Thyroid gland (tissue), 4 donors: ENCODE data around the gene CCDC184. TPM values are rescaled to one million over a fixed set of nuclear protein-coding genes. Genes with fewer than 3 reads are reported as not detected.

ENCODE experiments used
- DNase-seq, 2 donors: peaks; one replicate each; pipeline ENCODE4 v3.0.0-alpha.2; 2019
- H3K27ac ChIP-seq, 3 donors: fragments of 200-600 bp; sonication (generic); 1 replicate in 2 of 3; 2 replicates in 1 of 3; pipeline ENCODE4 v1.5.1; 2016 to 2019; ENCODE audit warnings: mild to moderate bottlenecking in 1 of 3, moderate library complexity in 1 of 3
- H3K27me3 ChIP-seq: fragments of 200-600 bp; sonication (generic); one replicate; pipeline ENCODE4 v1.5.1; 2019
- H3K36me3 ChIP-seq, 2 donors: fragments of 200-600 bp; sonication (generic); one replicate each; pipeline ENCODE4 v1.5.1; 2016 to 2019
- H3K4me1 ChIP-seq, 2 donors: fragments of 200-600 bp; sonication (generic); one replicate each; pipeline ENCODE4 v1.5.1; 2017 to 2019
- H3K4me3 ChIP-seq, 3 donors: fragments of 200-600 bp; sonication (generic); replicated peaks in 1 of 3; 1 replicate in 2 of 3; 2 replicates in 1 of 3; pipeline ENCODE4 v1.5.1; 2016; ENCODE audit warnings: mild to moderate bottlenecking in 1 of 3
- H3K9me3 ChIP-seq: fragments of 200-600 bp; sonication (generic); one replicate; pipeline ENCODE4 v1.5.1; 2017
- CTCF ChIP-seq, 6 experiments: fragments of 200-600 bp in 3 of 6; fragments of 450-650 bp in 3 of 6; sonication (generic) in 3 of 6; IDR thresholded peaks; one replicate each; pipeline ENCODE4 v1.5.1; 2016 to 2019; ENCODE audit warnings: antibody characterized with exemption in 6 of 6, mild to moderate bottlenecking in 2 of 6, inconsistent platforms in 1 of 6, moderate library complexity in 1 of 6
- POLR2A ChIP-seq, 2 donors: fragments of 450-650 bp; IDR thresholded peaks; one replicate each; pipeline ENCODE4 v1.6.1; 2017; ENCODE audit warnings: antibody characterized with exemption in 2 of 2, mild to moderate bottlenecking in 2 of 2, moderate library complexity in 1 of 2
- WGBS, 2 donors: methylation state at CpG; one replicate each; pipeline ENCODE4 v1.1.5; 2017; 5-methylcytosine and 5-hydroxymethylcytosine counted together
- intact Hi-C: fragments of 100-400 bp; cut with DNase I; formaldehyde crosslinking; loops from one replicate; pipeline ENCODE4 v1.15.1; 2023
- total RNA-seq, 4 donors: library from RNA; depleted of rRNA; stranded (reverse); fragments of >200 nt; gene quantifications; one replicate each; pipeline ENCODE4 v1.2.3, GENCODE V29; 2016

CCDC184 gene
- total RNA-seq, 4 donors from 2014 or later = 0.44 to 0.54 TPM; not detected in 2

GRCh38 chr12:48197971-48198671, 14.7 kb downstream of the CCDC184 start:
- peak; percentile 97 to 98 for DNase-seq
- Histone ChIP-seq H3K27me3 (no peaks in the 10 kb centered on the region), H3K9me3 (no peaks in the 10 kb centered on the region), H3K4me1 (peaks cover 11 to 26% of the 10 kb centered on the region in 2 donors), H3K4me3 (peak overlapping the region; percentile 58 to 85 (median 77)), H3K27ac (peak overlapping the region; percentile 94 to 99 (median 96)), H3K36me3 (no peaks in the 10 kb centered on the region)
- TF ChIP-seq CTCF (IDR thresholded peaks at IDR 0.05) = peak in 1 of 6 experiments; percentile 5
- TF ChIP-seq POLR2A (IDR thresholded peaks at IDR 0.05) = peak; percentile 42 to 98
- intact Hi-C loops = no loop called here
- 2% methylated on average over 25 to 30 of the region's 39 CpGs for WGBS, 2 donors

GRCh38 chr12:48198672-48198971, 15.2 kb downstream of the CCDC184 start:
- H3K27ac ChIP-seq = peak overlapping the region; percentile 94 to 99 (median 96)
- no peaks in the 10 kb centered on the region for H3K27me3 ChIP-seq
- peak; percentile 27 to 39 for DNase-seq
- 25 to 30% methylated on average over 14 to 24 of the region's 26 CpGs for WGBS, 2 donors
- no peaks in the 10 kb centered on the region for H3K36me3 ChIP-seq
- H3K4me3 ChIP-seq = peak overlapping the region; percentile 3 to 85 (median 58)
- no peaks in the 10 kb centered on the region for H3K9me3 ChIP-seq
- H3K4me1 ChIP-seq = peaks cover 11 to 26% of the 10 kb centered on the region in 2 donors
- TF ChIP-seq POLR2A (IDR thresholded peaks at IDR 0.05) = no peak
- no peak for TF ChIP-seq CTCF (IDR thresholded peaks at IDR 0.05)
- intact Hi-C loops = no loop called here

- DNase-seq = peak in 1 of 2 donors; percentile 5
- H3K36me3 ChIP-seq = no peaks in the 10 kb centered on the region
- no peaks in the 10 kb centered on the region for H3K9me3 ChIP-seq
- WGBS, 2 donors = 65 to 69% methylated on average over 10 of the region's 10 CpGs
- TF ChIP-seq CTCF (IDR thresholded peaks at IDR 0.05) (no peak), POLR2A (IDR thresholded peaks at IDR 0.05) (no peak)
- intact Hi-C loops = no loop called here
- no peaks in the 10 kb centered on the region for H3K27me3 ChIP-seq
- peaks cover 11 to 26% of the 10 kb centered on the region in 2 donors for H3K4me1 ChIP-seq
- peak overlapping the region in 2 of 3 donors; percentile 58 to 85 for H3K4me3 ChIP-seq
- H3K27ac ChIP-seq = peak overlapping the region; percentile 94 to 99 (median 96)
Measured at GRCh38 chr12:48198985-48199384, 15.5 kb downstream of the CCDC184 start.

GRCh38 chr12:48199774-48200221, 16.4 kb downstream of the CCDC184 start:
- no peaks in the 10 kb centered on the region for H3K9me3 ChIP-seq
- peaks cover 11 to 26% of the 10 kb centered on the region in 2 donors for H3K4me1 ChIP-seq
- no peaks in the 10 kb centered on the region for H3K36me3 ChIP-seq
- peak in 1 of 2 donors; percentile 10 for DNase-seq
- 33 to 41% methylated on average over 3 of the region's 3 CpGs for WGBS, 2 donors
- intact Hi-C loops = no loop called here
- TF ChIP-seq CTCF (IDR thresholded peaks at IDR 0.05) (no peak), POLR2A (IDR thresholded peaks at IDR 0.05) (peak in 1 of 2 donors; percentile 32)
- H3K27ac ChIP-seq = peak overlapping the region; percentile 94 to 99 (median 96)
- no peak overlapping the region for H3K4me3 ChIP-seq
- H3K27me3 ChIP-seq = no peaks in the 10 kb centered on the region

GRCh38 chr12:48201091-48201490, 17.6 kb downstream of the CCDC184 start:
- H3K36me3 ChIP-seq = no peaks in the 10 kb centered on the region
- peaks cover 11 to 26% of the 10 kb centered on the region in 2 donors for H3K4me1 ChIP-seq
- H3K27ac ChIP-seq = no peak overlapping the region
- H3K9me3 ChIP-seq = no peaks in the 10 kb centered on the region
- TF ChIP-seq POLR2A (IDR thresholded peaks at IDR 0.05) (no peak), CTCF (IDR thresholded peaks at IDR 0.05) (no peak)
- H3K4me3 ChIP-seq = no peak overlapping the region
- H3K27me3 ChIP-seq = no peaks in the 10 kb centered on the region
- 92 to 93% methylated on average over 3 of the region's 3 CpGs for WGBS, 2 donors
- intact Hi-C loops = no loop called here
- no peak for DNase-seq
